Mesenchymal stem cell (in vitro differentiated cells and primary cell): ENCODE data around the gene TM2D3.
"Not testable (repeated sequence)": the region's sequence is repeated elsewhere in the genome, so short reads cannot be mapped to it uniquely, and the experiment has no call there.

ENCODE experiments used
- DNase-seq: peaks from one replicate; pipeline ENCODE4 v3.0.0-alpha.2; 2013
- H2AFZ ChIP-seq: one replicate; pipeline ENCODE4 v1.6.1; 2013; ENCODE audit warnings: low read depth, mild to moderate bottlenecking, control low read depth, inconsistent platforms, low read length, moderate library complexity
- H2AK5ac ChIP-seq: 2 replicates; pipeline ENCODE4 v1.6.1; 2013; ENCODE audit warnings: low read length, moderate library complexity, mild to moderate bottlenecking, inconsistent platforms; ENCODE audit not compliant: severe bottlenecking
- H2BK120ac ChIP-seq: one replicate; pipeline ENCODE4 v1.6.1; 2013; ENCODE audit warnings: low read depth, mild to moderate bottlenecking, inconsistent platforms, low read length, moderate library complexity
- H2BK12ac ChIP-seq, 2 experiments: one replicate each; pipeline ENCODE4 v1.6.1; 2013; ENCODE audit warnings: inconsistent platforms in 2 of 2, low read length in 2 of 2, mild to moderate bottlenecking in 2 of 2, moderate library complexity in 2 of 2, control low read depth in 1 of 2
- H2BK15ac ChIP-seq: one replicate; pipeline ENCODE4 v1.6.1; 2013; ENCODE audit warnings: mild to moderate bottlenecking, low read depth, inconsistent platforms; ENCODE audit not compliant: poor library complexity, severe bottlenecking
- H2BK5ac ChIP-seq: 2 replicates; pipeline ENCODE4 v1.6.1; 2013; ENCODE audit warnings: low read depth, mild to moderate bottlenecking, low read length, control low read depth, inconsistent platforms; ENCODE audit not compliant: poor library complexity, severe bottlenecking
- H3K14ac ChIP-seq, 2 experiments: one replicate each; pipeline ENCODE4 v1.6.1; 2013; ENCODE audit warnings: inconsistent platforms in 2 of 2, low read length in 2 of 2, control low read depth in 1 of 2, mild to moderate bottlenecking in 1 of 2, moderate library complexity in 1 of 2
- H3K18ac ChIP-seq, 2 experiments: one replicate each; pipeline ENCODE4 v1.6.1; 2013; ENCODE audit warnings: inconsistent platforms in 2 of 2, low read length in 2 of 2, control low read depth in 1 of 2, low read depth in 1 of 2, mild to moderate bottlenecking in 1 of 2
- H3K23ac ChIP-seq, 2 experiments: one replicate each; pipeline ENCODE4 v1.6.1; 2013; ENCODE audit warnings: inconsistent platforms in 2 of 2, low read length in 2 of 2, mild to moderate bottlenecking in 2 of 2, moderate library complexity in 2 of 2, control low read depth in 1 of 2
- H3K27ac ChIP-seq: 2 replicates; pipeline ENCODE4 v1.5.1; 2013; ENCODE audit warnings: mild to moderate bottlenecking, moderate library complexity, low read length, control low read depth, inconsistent platforms; ENCODE audit not compliant: poor library complexity, severe bottlenecking
- H3K27me3 ChIP-seq, 2 experiments: 2 replicates each; pipeline versions ENCODE4 v1.6.1 to v1.7.0; 2013; ENCODE audit warnings: low read length in 2 of 2, mild to moderate bottlenecking in 2 of 2, moderate library complexity in 2 of 2, control low read depth in 1 of 2, inconsistent platforms in 1 of 2; ENCODE audit not compliant: control insufficient read depth in 1 of 2, insufficient read depth in 1 of 2
- H3K36me3 ChIP-seq, 2 experiments: 2 replicates each; pipeline versions ENCODE4 v1.6.1 to v1.7.0; 2013; ENCODE audit warnings: low read length in 2 of 2, control low read depth in 1 of 2, inconsistent platforms in 1 of 2, low read depth in 1 of 2, mild to moderate bottlenecking in 1 of 2; ENCODE audit not compliant: insufficient read depth in 2 of 2, control insufficient read depth in 1 of 2
- H3K4ac ChIP-seq, 2 experiments: one replicate each; pipeline ENCODE4 v1.6.1; 2013; ENCODE audit warnings: inconsistent platforms in 2 of 2, low read length in 2 of 2, mild to moderate bottlenecking in 2 of 2, moderate library complexity in 2 of 2, control low read depth in 1 of 2, low read depth in 1 of 2
- H3K4me1 ChIP-seq: 2 replicates; pipeline ENCODE4 v1.6.1; 2013; ENCODE audit warnings: low read depth, low read length, control low read depth; ENCODE audit not compliant: control insufficient read depth, insufficient read depth
- H3K4me2 ChIP-seq: 2 replicates; pipeline ENCODE4 v1.6.1; 2013; ENCODE audit warnings: low read length, mild to moderate bottlenecking, inconsistent platforms; ENCODE audit not compliant: poor library complexity, severe bottlenecking
- H3K4me3 ChIP-seq, 2 experiments: 2 replicates each; pipeline versions ENCODE4 v1.5.1 to v1.7.0; 2013; ENCODE audit warnings: low read length in 2 of 2, mild to moderate bottlenecking in 2 of 2, control low read depth in 1 of 2, low read depth in 1 of 2; ENCODE audit not compliant: insufficient read depth in 1 of 2
- H3K79me1 ChIP-seq: replicated peaks from 2 replicates; pipeline ENCODE4 v1.6.1; 2013; ENCODE audit warnings: mild to moderate bottlenecking, control low read depth, low read length, inconsistent platforms; ENCODE audit not compliant: poor library complexity, severe bottlenecking
- H3K9ac ChIP-seq: 2 replicates; pipeline ENCODE4 v1.7.0; 2013; ENCODE audit warnings: mild to moderate bottlenecking, low read length, moderate library complexity
- H3K9me3 ChIP-seq: 2 replicates; pipeline ENCODE4 v1.7.0; 2013; ENCODE audit warnings: mild to moderate bottlenecking, low read length; ENCODE audit not compliant: control insufficient read depth
- H4K8ac ChIP-seq: one replicate; pipeline ENCODE4 v1.6.1; 2013; ENCODE audit warnings: inconsistent platforms, mild to moderate bottlenecking, low read length, moderate library complexity
- H4K91ac ChIP-seq: one replicate; pipeline ENCODE4 v1.6.1; 2013; ENCODE audit warnings: mild to moderate bottlenecking, low read length, inconsistent platforms
- WGBS: methylation state at CpG from one replicate; pipeline ENCODE4 v1.1.7; 2013; ENCODE audit warnings: mixed read lengths; 5-methylcytosine and 5-hydroxymethylcytosine counted together

The TM2D3 gene

DNA sequence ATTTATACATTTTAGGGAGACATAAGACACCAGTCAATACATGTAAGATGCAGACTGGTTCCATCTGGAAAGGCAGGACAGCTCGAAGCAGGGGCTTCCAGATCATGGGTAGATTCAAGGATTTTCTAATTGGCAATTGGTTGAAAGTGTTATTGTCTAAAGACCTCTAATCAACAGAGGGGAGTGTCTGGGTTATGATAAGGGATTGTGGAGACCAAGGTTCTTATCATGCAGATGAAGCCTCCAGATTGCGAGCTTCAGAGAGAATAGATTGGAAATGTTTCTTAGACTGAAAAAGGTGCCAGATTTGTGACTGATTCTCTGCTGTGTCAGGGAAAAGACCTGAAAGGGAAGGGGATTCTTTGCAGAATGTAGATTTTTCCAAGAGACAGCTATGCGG is 15.1 kb downstream of the TM2D3 start:
- Histone ChIP-seq H2BK12ac (no peak overlapping the region), H4K8ac (no peak overlapping the region), H2BK15ac (no peak overlapping the region), H3K27me3 (no peaks in the 10 kb centered on the region), H3K9me3 (no peaks in the 10 kb centered on the region), H3K27ac (no peak overlapping the region), H3K4ac (no peak overlapping the region), H3K23ac (no peak overlapping the region), H2AFZ (no peak overlapping the region), H3K14ac (no peak overlapping the region), H2BK120ac (no peak overlapping the region), H3K36me3 (peaks cover 3 to 43% of the 10 kb centered on the region in 2 experiments), H3K18ac (no peak overlapping the region), H3K79me1 (peaks cover 13% of the 10 kb centered on the region), H2AK5ac (no peak overlapping the region), H2BK5ac (no peak overlapping the region), H3K4me3 (no peak overlapping the region), H3K4me1 (peaks cover 1% of the 10 kb centered on the region), H4K91ac (no peak overlapping the region), H3K4me2 (no peak overlapping the region), H3K9ac (no peak overlapping the region)
- no peak for DNase-seq
- WGBS: 96% methylated on average over 3 of the region's 3 CpGs

DNA sequence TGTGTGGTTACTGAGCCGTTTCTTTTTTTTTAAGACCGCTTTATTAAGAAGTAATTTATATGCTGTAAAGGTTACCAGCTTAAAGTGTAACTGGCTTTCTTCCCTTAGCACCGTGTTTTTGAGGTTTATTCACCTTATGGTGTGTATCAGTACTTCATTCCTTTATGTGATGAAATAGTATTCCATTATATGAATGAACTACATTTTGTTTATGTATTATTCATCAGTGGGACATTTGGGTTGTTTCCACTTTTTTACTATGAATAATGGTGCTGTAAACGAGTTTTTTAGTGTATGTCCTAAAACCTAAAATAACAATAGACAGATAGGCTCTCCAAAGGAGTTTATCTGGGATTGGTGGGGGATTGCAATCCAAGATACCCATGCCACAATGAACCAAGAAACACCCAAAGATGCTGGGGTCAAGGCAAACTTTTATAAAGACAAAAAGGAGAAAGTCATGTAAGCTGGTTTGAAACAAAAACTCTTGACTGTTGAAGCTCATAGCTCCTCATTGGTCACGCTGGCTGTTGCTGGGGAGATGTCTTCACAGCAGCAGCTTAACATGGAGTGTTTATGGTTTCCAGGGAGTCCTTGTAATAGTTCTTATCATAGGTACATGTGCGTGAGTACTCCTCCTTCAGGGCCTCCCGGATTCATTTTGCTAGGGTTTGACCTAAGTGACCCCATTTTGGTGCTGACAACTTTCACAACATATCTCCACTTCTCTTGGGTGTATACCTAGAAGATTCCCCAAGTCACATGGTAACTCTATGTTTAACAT is 16.0 kb downstream of the TM2D3 start:
- no peaks in the 10 kb centered on the region for H3K9me3 ChIP-seq
- no peak overlapping the region for H2AFZ ChIP-seq
- H3K4me2 ChIP-seq: no peak overlapping the region
- no peak overlapping the region for H2BK5ac ChIP-seq
- H2BK120ac ChIP-seq: no peak overlapping the region
- no peak overlapping the region for H2BK12ac ChIP-seq
- H3K4me1 ChIP-seq: peaks cover 1% of the 10 kb centered on the region
- no peak overlapping the region for H3K4me3 ChIP-seq
- H2BK15ac ChIP-seq: no peak overlapping the region
- no peak overlapping the region for H4K91ac ChIP-seq
- no peak overlapping the region for H3K23ac ChIP-seq
- no peak overlapping the region for H3K14ac ChIP-seq
- H3K27me3 ChIP-seq: no peaks in the 10 kb centered on the region
- WGBS: 92% methylated on average over 3 of the region's 7 CpGs
- peaks cover 13% of the 10 kb centered on the region for H3K79me1 ChIP-seq
- no peak for DNase-seq
- no peak overlapping the region for H3K4ac ChIP-seq
- H3K9ac ChIP-seq: no peak overlapping the region
- H3K27ac ChIP-seq: no peak overlapping the region
- H3K36me3 ChIP-seq: peaks cover 3 to 40% of the 10 kb centered on the region in 2 experiments
- no peak overlapping the region for H2AK5ac ChIP-seq
- no peak overlapping the region for H4K8ac ChIP-seq
- no peak overlapping the region for H3K18ac ChIP-seq

DNA sequence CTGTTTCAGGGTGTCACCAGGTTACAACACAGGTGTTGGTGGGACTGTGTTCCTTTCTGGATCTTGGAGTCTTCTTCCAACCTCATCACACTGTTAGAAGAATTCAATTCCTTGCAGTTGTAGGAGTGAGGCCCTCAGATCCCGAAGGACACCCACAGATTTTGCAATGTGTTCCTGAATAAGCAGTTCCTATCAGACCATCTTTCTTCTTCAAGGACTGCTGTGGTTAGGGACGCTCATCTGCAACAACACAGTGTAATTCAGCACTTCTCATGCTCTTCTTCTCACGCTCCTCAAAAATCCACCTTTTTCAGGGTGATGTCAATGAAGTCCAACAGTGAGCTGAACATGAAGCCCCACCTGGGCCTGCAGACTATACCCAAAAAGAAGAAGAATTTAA is 18.8 kb downstream of the TM2D3 start:
- no peak for DNase-seq
- Histone ChIP-seq H3K27ac (no peak overlapping the region), H4K91ac (no peak overlapping the region), H3K14ac (no peak overlapping the region), H3K36me3 (peaks cover 0 to 13% of the 10 kb centered on the region in 2 experiments), H2BK15ac (no peak overlapping the region), H3K79me1 (peaks cover under 1% of the 10 kb centered on the region), H3K4me1 (peaks cover 1% of the 10 kb centered on the region), H3K4me2 (no peak overlapping the region), H3K9ac (no peak overlapping the region), H2BK5ac (no peak overlapping the region), H3K9me3 (no peaks in the 10 kb centered on the region), H3K23ac (no peak overlapping the region), H2BK12ac (no peak overlapping the region), H3K4me3 (no peak overlapping the region), H4K8ac (no peak overlapping the region), H2AFZ (no peak overlapping the region), H3K18ac (no peak overlapping the region), H2AK5ac (no peak overlapping the region), H3K27me3 (no peaks in the 10 kb centered on the region), H3K4ac (no peak overlapping the region), H2BK120ac (no peak overlapping the region)
- WGBS: 97% methylated on average over 3 of the region's 3 CpGs

GRCh38 chr15:101626729-101627128 is 25.5 kb downstream of the TM2D3 start:
- not testable (repeated sequence) for H3K4me3 ChIP-seq, H3K27me3 ChIP-seq, H3K4me2 ChIP-seq, DNase-seq, H2AK5ac ChIP-seq, H2BK12ac ChIP-seq, H3K23ac ChIP-seq, H3K9me3 ChIP-seq, H2BK5ac ChIP-seq, H3K18ac ChIP-seq, H3K4ac ChIP-seq, H3K27ac ChIP-seq, H3K14ac ChIP-seq, H4K8ac ChIP-seq, H3K9ac ChIP-seq, H2BK15ac ChIP-seq, H4K91ac ChIP-seq, H2AFZ ChIP-seq, H2BK120ac ChIP-seq, H3K36me3 ChIP-seq, H3K79me1 ChIP-seq, H3K4me1 ChIP-seq
- 87% methylated on average over 15 of the region's 15 CpGs for WGBS
